Panc1 (cell line): Measurements from ENCODE around the gene ACKR2. TPM values are rescaled to one million over a fixed set of nuclear protein-coding genes. Genes with fewer than 3 reads are reported as not detected.

Experiments
- ATAC-seq: fragments of 200-7000 bp; cut with Tn5 transposase; 2 replicates; pipeline ENCODE4 v1.9.1; 2020; ENCODE audit warnings: mild to moderate bottlenecking, moderate library complexity
- BruUV-seq: library from RNA; stranded (reverse); fragments of 400-500 nt; replicated peaks from 2 replicates; lab custom pipeline; 2021; lab: Mats Ljungman, UMichigan
- CTCF ChIA-PET: fragments of 300-600 bp; sonication (Branson Sonifier 250); formaldehyde crosslinking; loops from one replicate; lab custom pipeline; 2022; ENCODE audit warnings: antibody characterized with exemption; lab: Charles Lee
- POLR2A ChIA-PET: fragments of 300-600 bp; sonication (Branson Sonifier 250); formaldehyde crosslinking; loops from one replicate; lab custom pipeline; 2022; ENCODE audit warnings: antibody characterized with exemption; lab: Charles Lee
- DNase-seq: peaks from one replicate; pipeline ENCODE4 v3.0.0-alpha.2; 2010; ENCODE audit warnings: low read depth, low spot score
- H3K27ac ChIP-seq: 2 replicates; pipeline ENCODE4 v1.5.1; 2011; ENCODE audit warnings: mild to moderate bottlenecking, low read length, inconsistent platforms
- H3K27me3 ChIP-seq: fragments of 200-500 bp; sonication (Bioruptor generic); 2 replicates; pipeline ENCODE4 v1.6.0; 2014; ENCODE audit warnings: low read length, inconsistent platforms; ENCODE audit not compliant: control insufficient read depth, insufficient read depth
- H3K36me3 ChIP-seq: fragments of 200-500 bp; sonication (Bioruptor generic); 2 replicates; pipeline ENCODE4 v1.5.1; 2014; ENCODE audit warnings: inconsistent platforms, mild to moderate bottlenecking, low read length, moderate library complexity; ENCODE audit not compliant: control insufficient read depth, insufficient read depth
- H3K4me1 ChIP-seq: 2 replicates; pipeline ENCODE4 v1.5.1; 2011; ENCODE audit warnings: inconsistent platforms, mild to moderate bottlenecking, low read length, moderate library complexity; ENCODE audit not compliant: control insufficient read depth, insufficient read depth
- H3K4me3 ChIP-seq, 2 experiments: 2 replicates each; pipeline ENCODE4 v1.5.1; 2011 to 2012; ENCODE audit warnings: low read depth in 2 of 2, low read length in 2 of 2, mild to moderate bottlenecking in 2 of 2, inconsistent platforms in 1 of 2, moderate library complexity in 1 of 2
- H3K9me3 ChIP-seq: fragments of 200-500 bp; sonication (Bioruptor generic); 2 replicates; pipeline ENCODE4 v1.5.1; 2014; ENCODE audit warnings: low read depth, mild to moderate bottlenecking, inconsistent platforms, low read length, moderate library complexity; ENCODE audit not compliant: control insufficient read depth, insufficient read depth
- CTCF ChIP-seq: fragments of 450-650 bp; IDR thresholded peaks from 2 replicates; pipeline ENCODE4 v1.5.1; 2017; ENCODE audit warnings: mild to moderate bottlenecking
- POLR2AphosphoS5 ChIP-seq: IDR thresholded peaks from 2 replicates; pipeline ENCODE4 v1.6.1; 2012; ENCODE audit warnings: mild to moderate bottlenecking, low read depth, low read length, moderate library complexity
- REST ChIP-seq, 2 experiments: IDR thresholded peaks; 2 replicates each; pipeline ENCODE4 v1.6.1; 2011 to 2012; ENCODE audit warnings: low read depth in 2 of 2, control low read depth in 1 of 2, low read length in 1 of 2, mild to moderate bottlenecking in 1 of 2, moderate library complexity in 1 of 2; ENCODE audit not compliant: insufficient read depth in 1 of 2
- SIN3A ChIP-seq: IDR thresholded peaks from 2 replicates; pipeline ENCODE4 v1.6.1; 2012; ENCODE audit warnings: low read depth, mild to moderate bottlenecking, low read length, moderate library complexity, borderline replicate concordance; ENCODE audit not compliant: insufficient read depth
- TCF7L2 ChIP-seq: IDR thresholded peaks from 2 replicates; pipeline ENCODE4 v1.6.1; 2011; ENCODE audit warnings: mild to moderate bottlenecking, low read depth, low read length, inconsistent platforms
- in situ Hi-C: cut with HindIII; loops from 2 replicates; pipeline ENCODE4 v1.10.0; 2016; ENCODE audit warnings: low sequenced_read_pairs, low pct_unique_long_range_greater_than_20kb
- intact Hi-C: fragments of 100-400 bp; cut with micrococcal nuclease; formaldehyde crosslinking; loops from one replicate; pipeline ENCODE4 v1.10.0; 2022; ENCODE audit not compliant: unreplicated experiment
- total RNA-seq: library from RNA; stranded (reverse); gene quantifications from one replicate; pipeline ENCODE4 v1.2.1, GENCODE V29; 2021; ENCODE audit not compliant: unreplicated experiment

Gene ACKR2
- total RNA-seq, 1 experiment from 2014 or later = not detected

GRCh38 chr3:42830437-42831320, 21.4 kb downstream of the ACKR2 start:
- ATAC-seq = no peak

More at GRCh38 chr3:42830437-42831320, 21.4 kb downstream of the ACKR2 start:
- H3K27me3 ChIP-seq = no peaks in the 10 kb centered on the region; the same call in 1 of the 2 replicates
- no peak for DNase-seq
- H3K27ac ChIP-seq = no peak overlapping the region
- no peaks in the 10 kb centered on the region for H3K9me3 ChIP-seq
- H3K4me3 ChIP-seq = no peak overlapping the region
- no peaks in the 10 kb centered on the region for H3K4me1 ChIP-seq
- ChIA-PET POLR2A (no interaction called here), CTCF (interaction anchor here (0.7 to 1.2 kb wide), 3 partner anchors 51 to 328 kb away, joined by 4 to 5 read pairs (median 4); partner anchors contain the start of gene VIPR1)
- in situ Hi-C loops = no loop called here
- no TSS peak for BruUV-seq
- H3K36me3 ChIP-seq = no peaks in the 10 kb centered on the region
- intact Hi-C loops = no loop called here
- no peak for TF ChIP-seq REST (IDR thresholded peaks at IDR 0.05; ENCODE audit: insufficient read depth in 1 of 2, low read depth in 2 of 2, low read length in 1 of 2)
- TF ChIP-seq POLR2AphosphoS5 = no peak
- TF ChIP-seq SIN3A = no peak
- no peak for TF ChIP-seq CTCF
- TF ChIP-seq TCF7L2 = no peak
